HFF-Myc (cell line): ENCODE results near the gene TIE1.
"Not testable (repeated sequence)": the region's sequence is repeated elsewhere in the genome, so short reads cannot be mapped to it uniquely, and the experiment has no call there.

Experiments
- DNase-seq: peaks from one replicate; pipeline ENCODE4 v3.0.0-alpha.2; 2011; ENCODE audit warnings: low read depth; ENCODE audit errors: extremely low read depth
- H3K4me3 ChIP-seq: replicated peaks from 2 replicates; pipeline ENCODE4 v1.5.1; 2011; ENCODE audit warnings: low read depth, mild to moderate bottlenecking, control low read depth, low read length
- CTCF ChIP-seq: IDR thresholded peaks from 2 replicates; pipeline ENCODE4 v1.5.1; 2012; ENCODE audit warnings: mild to moderate bottlenecking, low read depth, low read length, control low read depth; ENCODE audit errors: missing control alignments

TIE1 gene

GRCh38 chr1:43366601-43367025 lies 65.8 kb downstream of the TIE1 start:
- peak overlapping the region; percentile 63 for H3K4me3 ChIP-seq
- DNase-seq, result no peak
- TF ChIP-seq CTCF, result no peak

- DNase-seq, result no peak
- no peak for TF ChIP-seq CTCF
- H3K4me3 ChIP-seq, result peak overlapping the region; percentile 63
These were observed 66.5 kb downstream of the TIE1 start for GRCh38 chr1:43367026-43367903.

DNA sequence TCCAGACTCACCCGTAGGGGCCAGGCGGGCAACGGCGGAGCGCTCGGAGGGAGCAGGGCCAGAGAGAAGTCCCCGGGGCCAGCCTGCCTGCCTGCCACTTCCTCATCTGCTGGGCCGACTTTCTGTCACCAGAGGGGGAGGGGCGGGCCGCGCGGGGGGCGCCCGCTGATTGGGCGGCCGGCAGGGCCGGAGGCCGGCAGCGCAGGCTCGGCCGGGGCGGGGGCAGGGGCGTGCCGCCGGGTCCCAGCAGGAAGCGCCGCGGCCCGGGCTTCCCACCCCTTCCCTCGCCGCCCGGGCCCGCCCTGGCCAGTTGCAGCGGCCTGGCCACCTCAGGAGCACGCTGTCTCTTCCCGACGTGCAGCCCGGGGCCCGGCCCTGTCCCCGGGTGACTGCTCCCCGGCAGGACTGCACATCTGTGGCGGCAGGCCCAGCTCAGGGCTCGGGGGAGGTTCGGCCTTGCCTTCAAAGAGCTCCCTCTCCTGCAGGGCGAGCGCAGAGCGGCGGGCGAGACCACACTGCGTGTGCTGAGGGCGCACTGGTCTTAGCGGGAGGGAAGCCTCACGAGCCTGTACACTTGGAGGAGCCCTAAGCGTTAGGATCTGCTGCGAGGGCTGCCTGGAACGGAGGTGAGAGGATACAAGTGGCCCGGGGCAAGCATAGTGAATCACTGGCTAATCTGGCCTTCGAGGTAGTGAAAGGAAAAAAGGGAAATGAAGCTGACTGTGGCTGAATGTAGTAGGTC lies 67.3 kb downstream of the TIE1 start, which contains the start of gene ELOVL1:
ELOVL1 (minus strand) TSS at position 108 of the 742 bp plus-strand sequence. CDS start 2,402 bp downstream, outside the sequence.
- DNase-seq, result no peak
- peak within 1 kb of the TSS; percentile 63 for H3K4me3 ChIP-seq
- no peak for TF ChIP-seq CTCF

- H3K4me3 ChIP-seq, result peak overlapping the region; percentile 63
- DNase-seq, result no peak
- TF ChIP-seq CTCF, result no peak
These were observed 67.9 kb downstream of the TIE1 start for GRCh38 chr1:43368646-43369020.

GRCh38 chr1:43369779-43370178 lies 69.0 kb downstream of the TIE1 start:
- not testable (repeated sequence) for DNase-seq, H3K4me3 ChIP-seq

GRCh38 chr1:43370564-43370963 lies 69.8 kb downstream of the TIE1 start:
- no peak overlapping the region for H3K4me3 ChIP-seq
- no peak for DNase-seq
- TF ChIP-seq CTCF, result no peak

GRCh38 chr1:43372172-43372571 lies 71.4 kb downstream of the TIE1 start:
- no peak for TF ChIP-seq CTCF
- no peak overlapping the region for H3K4me3 ChIP-seq
- no peak for DNase-seq
